DND-41 (cell line): Measurements from ENCODE around the gene RPL36AL.

Experiments
- ATAC-seq: fragments of 200-7000 bp; cut with Tn5 transposase; 3 replicates; pipeline ENCODE4 v1.9.1; 2021; ENCODE audit warnings: low read depth; ENCODE audit not compliant: insufficient read depth
- DNase-seq: peaks from one replicate; pipeline ENCODE4 v3.0.0-alpha.2; 2020
- H2AFZ ChIP-seq: 2 replicates; pipeline ENCODE4 v1.6.0; 2012; ENCODE audit warnings: low read depth, low read length
- H3K27ac ChIP-seq: 2 replicates; pipeline ENCODE4 v1.5.1; 2012; ENCODE audit warnings: low read length, inconsistent platforms
- H3K27me3 ChIP-seq: fragments of 200-600 bp; sonication (generic); 2 replicates; pipeline ENCODE4 v1.6.0; 2012; ENCODE audit warnings: low read length, mild to moderate bottlenecking, inconsistent platforms; ENCODE audit not compliant: insufficient read depth, poor library complexity
- H3K36me3 ChIP-seq: 2 replicates; pipeline ENCODE4 v1.5.1; 2012; ENCODE audit warnings: low read length, inconsistent platforms; ENCODE audit not compliant: insufficient read depth
- H3K4me1 ChIP-seq: 2 replicates; pipeline ENCODE4 v1.5.1; 2012; ENCODE audit warnings: mild to moderate bottlenecking, low read length; ENCODE audit not compliant: insufficient read depth
- H3K4me2 ChIP-seq: 2 replicates; pipeline ENCODE4 v1.6.0; 2012; ENCODE audit warnings: mild to moderate bottlenecking, moderate library complexity, low read length, inconsistent platforms; ENCODE audit not compliant: insufficient read depth
- H3K4me3 ChIP-seq, 2 experiments: fragments of 200-600 bp in 1 of 2; shearing (Covaris generic) in 1 of 2; 2 replicates each; pipeline ENCODE4 v1.5.1; 2012 to 2016; ENCODE audit warnings: inconsistent platforms in 2 of 2, low read length in 2 of 2, mild to moderate bottlenecking in 2 of 2, low read depth in 1 of 2, moderate library complexity in 1 of 2
- H3K79me2 ChIP-seq: 2 replicates; pipeline ENCODE4 v1.6.0; 2012; ENCODE audit warnings: low read length, inconsistent platforms; ENCODE audit not compliant: insufficient read depth
- H3K9ac ChIP-seq: 2 replicates; pipeline ENCODE4 v1.6.0; 2012; ENCODE audit warnings: low read depth, mild to moderate bottlenecking, inconsistent platforms, low read length, moderate library complexity
- H3K9me3 ChIP-seq: 2 replicates; pipeline ENCODE4 v1.5.1; 2012; ENCODE audit warnings: low read length, moderate library complexity, mild to moderate bottlenecking, inconsistent platforms; ENCODE audit not compliant: insufficient read depth, severe bottlenecking
- H4K20me1 ChIP-seq: 2 replicates; pipeline ENCODE4 v1.6.0; 2012; ENCODE audit warnings: low read length; ENCODE audit not compliant: insufficient read depth
- CTCF ChIP-seq: IDR thresholded peaks from 2 replicates; pipeline ENCODE4 v1.5.1; 2012; ENCODE audit warnings: borderline replicate concordance, low read length, moderate library complexity, mild to moderate bottlenecking; ENCODE audit not compliant: poor library complexity, severe bottlenecking; ENCODE audit errors: extremely low read depth
- EZH2 ChIP-seq: IDR thresholded peaks from 3 replicates; pipeline ENCODE4 v1.6.1; 2012; ENCODE audit warnings: borderline replicate concordance, low read depth, mild to moderate bottlenecking, moderate library complexity, low read length, inconsistent platforms; ENCODE audit not compliant: severe bottlenecking

RPL36AL gene

GRCh38 chr14:49640540-49641417 is 20.4 kb upstream of the RPL36AL start:
- H3K4me2 ChIP-seq, result no peak overlapping the region
- ATAC-seq (no peak), DNase-seq (no peak)
- H3K79me2 ChIP-seq, result peaks cover 50% of the 10 kb centered on the region
- H3K27ac ChIP-seq, result no peak overlapping the region
- H4K20me1 ChIP-seq, result peaks cover 7% of the 10 kb centered on the region; the same call in 1 of the 2 replicates
- H3K4me1 ChIP-seq, result peaks cover 14% of the 10 kb centered on the region
- no peak overlapping the region for H3K4me3 ChIP-seq
- TF ChIP-seq CTCF (no peak), EZH2 (no peak)
- no peaks in the 10 kb centered on the region for H3K27me3 ChIP-seq
- no peak overlapping the region for H2AFZ ChIP-seq
- H3K36me3 ChIP-seq, result peaks cover 59% of the 10 kb centered on the region
- H3K9ac ChIP-seq, result no peak overlapping the region
- H3K9me3 ChIP-seq, result no peaks in the 10 kb centered on the region

GRCh38 chr14:49637534-49638078 is 17.2 kb upstream of the RPL36AL start:
- Histone ChIP-seq H3K36me3 (peaks cover 48% of the 10 kb centered on the region), H3K4me1 (peaks cover 20% of the 10 kb centered on the region), H3K4me2 (no peak overlapping the region), H3K4me3 (no peak overlapping the region), H3K9me3 (no peaks in the 10 kb centered on the region), H3K79me2 (peaks cover 72% of the 10 kb centered on the region), H3K27ac (no peak overlapping the region), H3K27me3 (no peaks in the 10 kb centered on the region), H2AFZ (no peak overlapping the region), H4K20me1 (peaks cover 15% of the 10 kb centered on the region), H3K9ac (no peak overlapping the region)
- TF ChIP-seq CTCF (no peak), EZH2 (no peak)
- ATAC-seq, result no peak
- no peak for DNase-seq

DNA sequence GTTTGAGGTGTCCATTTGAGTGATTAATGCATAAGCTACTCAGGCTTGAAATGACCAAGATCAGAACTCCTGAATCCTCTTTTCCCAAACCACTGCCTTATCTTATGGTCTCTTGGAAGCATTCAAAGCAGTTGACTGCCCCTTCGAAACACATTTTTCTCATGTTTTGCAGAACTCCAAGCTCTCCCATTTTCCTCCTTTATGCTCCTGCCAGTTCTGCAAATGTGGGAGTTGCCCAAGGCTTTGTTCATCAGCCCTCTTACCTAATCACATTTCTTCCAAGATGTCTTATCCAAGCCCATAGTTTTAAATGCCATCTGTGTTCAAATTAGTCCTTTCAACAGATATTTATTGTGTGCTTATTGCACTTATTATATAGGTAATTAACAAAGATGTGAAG is 16.4 kb upstream of the RPL36AL start:
- ATAC-seq (no peak), DNase-seq (no peak)
- Histone ChIP-seq H3K27ac (no peak overlapping the region), H3K27me3 (no peaks in the 10 kb centered on the region), H2AFZ (no peak overlapping the region), H3K9ac (no peak overlapping the region), H4K20me1 (peaks cover 15% of the 10 kb centered on the region), H3K4me2 (peak overlapping the region; percentile 90), H3K36me3 (peaks cover 44% of the 10 kb centered on the region), H3K79me2 (peaks cover 78% of the 10 kb centered on the region), H3K4me1 (peaks cover 27% of the 10 kb centered on the region), H3K4me3 (no peak overlapping the region), H3K9me3 (no peaks in the 10 kb centered on the region)
- TF ChIP-seq EZH2, result no peak
- TF ChIP-seq CTCF, result no peak
